Effector memory CD8-positive, alpha-beta T cell (primary cell): ENCODE measurements around the gene ODC1.

ENCODE experiments used
- ATAC-seq: fragments of 150-1000 bp; cut with Tn5 transposase; replicated peaks from 2 replicates; pipeline ENCODE4 v1.10.0; 2021; ENCODE audit warnings: mild to moderate bottlenecking, moderate library complexity
- DNase-seq, 3 experiments: peaks; one replicate each; pipeline ENCODE4 v3.0.0; 2021
- H3K27ac Mint-ChIP-seq, 2 donors: one replicate each; pipeline ENCODE4 v1.8.0; 2022; ENCODE audit warnings: mild to moderate bottlenecking in 2 of 2, mixed read lengths in 2 of 2, moderate library complexity in 2 of 2
- H3K27me3 Mint-ChIP-seq, 2 donors: one replicate each; pipeline ENCODE4 v1.8.0; 2022; ENCODE audit warnings: mixed read lengths in 2 of 2
- H3K36me3 Mint-ChIP-seq: one replicate; pipeline ENCODE4 v1.8.0; 2022; ENCODE audit warnings: mild to moderate bottlenecking, moderate library complexity, mixed read lengths; ENCODE audit not compliant: insufficient read depth
- H3K4me1 Mint-ChIP-seq, 2 donors: one replicate each; pipeline ENCODE4 v1.8.0; 2022; ENCODE audit warnings: low read depth in 2 of 2, mixed read lengths in 2 of 2
- H3K4me3 Mint-ChIP-seq, 2 donors: one replicate each; pipeline ENCODE4 v1.8.0; 2022; ENCODE audit warnings: mild to moderate bottlenecking in 2 of 2, mixed read lengths in 2 of 2, moderate library complexity in 2 of 2
- H3K9me3 Mint-ChIP-seq, 2 donors: one replicate each; pipeline ENCODE4 v1.8.0; 2022; ENCODE audit warnings: mixed read lengths in 2 of 2

The ODC1 gene

DNA sequence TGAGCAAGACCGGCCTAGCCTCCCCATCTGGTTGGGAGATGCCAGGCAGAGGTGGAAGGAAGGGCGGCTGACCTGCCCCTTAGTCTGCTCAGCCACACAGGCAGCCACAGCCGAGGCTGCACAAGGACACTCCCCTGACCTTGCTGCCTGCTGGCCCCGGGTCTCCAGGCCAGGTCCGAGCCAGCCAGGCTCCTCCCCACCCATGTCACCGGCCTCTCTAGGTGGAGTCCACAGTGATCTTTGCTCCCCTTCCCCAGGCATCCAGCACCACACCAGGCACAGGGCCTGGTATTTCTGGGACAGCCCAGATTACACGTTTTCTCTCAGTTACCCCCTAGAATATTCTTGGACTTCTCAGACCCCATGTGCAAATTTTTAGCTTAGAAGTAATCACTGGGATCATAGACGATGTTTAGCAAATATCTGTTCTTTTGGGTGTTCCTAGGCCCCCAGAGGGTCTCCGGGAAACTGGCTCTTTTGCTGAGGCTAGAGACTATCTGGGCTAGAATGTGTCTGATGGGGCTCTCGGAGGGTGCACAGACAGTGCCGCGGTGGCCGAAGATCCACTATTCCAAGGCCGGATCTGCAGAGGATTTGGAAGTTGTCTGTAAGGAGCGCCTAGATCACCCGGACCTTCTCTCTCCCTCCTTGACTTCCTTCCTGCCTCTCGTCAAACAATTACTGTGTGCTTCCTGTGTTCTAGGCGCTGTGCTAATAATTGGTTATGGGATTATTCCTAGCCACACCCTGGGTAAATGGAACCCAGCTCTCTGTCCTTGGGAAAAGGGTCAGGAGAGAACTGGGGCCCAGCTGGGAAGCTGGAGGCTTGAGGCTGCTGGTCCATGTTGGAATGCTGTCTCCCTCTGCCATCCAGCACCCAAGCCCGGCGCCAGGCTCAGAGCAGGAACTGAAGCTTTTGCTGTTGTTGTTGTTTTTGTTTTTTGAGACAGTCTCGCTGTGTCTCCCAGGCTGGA is 46.9 kb downstream of the ODC1 start:
- H3K9me3 Mint-ChIP-seq = no peaks in the 10 kb centered on the region
- H3K27me3 Mint-ChIP-seq = no peaks in the 10 kb centered on the region
- H3K4me3 Mint-ChIP-seq = peak overlapping the region; percentile 28 to 50
- H3K27ac Mint-ChIP-seq = peak overlapping the region; percentile 72 to 87
- ATAC-seq (no peak), DNase-seq (no peak)
- H3K4me1 Mint-ChIP-seq = peaks cover 20 to 26% of the 10 kb centered on the region in 2 donors
- peaks cover 44% of the 10 kb centered on the region for H3K36me3 Mint-ChIP-seq

DNA sequence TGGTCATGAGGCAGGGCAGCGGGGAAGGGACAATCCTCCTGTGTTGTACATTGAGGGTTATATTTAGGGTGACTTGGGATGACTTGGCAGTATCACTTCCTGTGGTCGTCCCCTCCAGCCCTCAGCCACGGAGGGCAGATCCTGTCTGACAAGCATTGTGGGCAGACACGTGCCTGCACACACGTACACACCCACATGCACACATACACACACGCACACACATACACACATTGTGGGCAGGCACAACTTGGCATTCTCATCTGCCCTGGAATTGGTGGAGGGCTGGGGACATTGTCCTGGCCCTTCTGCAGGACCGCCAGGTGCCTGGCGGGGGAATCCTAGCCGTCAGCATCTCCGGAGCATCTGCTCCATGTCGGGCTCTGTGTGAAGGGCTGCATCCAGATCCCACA is 47.6 kb downstream of the ODC1 start:
- Mint-ChIP-seq H3K27me3 (no peaks in the 10 kb centered on the region), H3K4me1 (peaks cover 27 to 33% of the 10 kb centered on the region in 2 donors), H3K36me3 (peaks cover 44% of the 10 kb centered on the region), H3K9me3 (no peaks in the 10 kb centered on the region), H3K27ac (peak overlapping the region; percentile 72 to 87), H3K4me3 (peak overlapping the region; percentile 38 to 50)
- ATAC-seq (peak; percentile 64), DNase-seq (no peak)

DNA sequence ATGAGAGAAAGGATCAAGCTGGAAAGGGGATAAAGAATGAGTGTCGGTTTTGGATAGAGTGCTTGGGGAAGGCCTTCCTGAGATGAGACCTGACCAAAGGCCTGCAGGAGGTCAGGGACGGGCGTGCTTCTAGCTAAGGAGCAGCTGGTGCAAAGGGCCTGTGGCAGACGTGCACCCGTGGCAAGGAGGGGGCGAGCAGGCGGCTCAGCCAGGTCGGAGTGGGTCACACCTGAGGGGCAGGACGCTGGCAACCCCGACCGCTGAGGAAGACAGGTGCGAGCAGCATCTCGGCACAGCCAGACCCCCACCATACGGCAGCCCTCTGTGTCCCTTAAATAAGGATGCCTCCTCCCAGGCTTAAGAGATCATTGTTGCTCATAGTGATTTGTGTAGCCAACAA is 48.1 kb downstream of the ODC1 start:
- H3K4me1 Mint-ChIP-seq = peaks cover 27 to 33% of the 10 kb centered on the region in 2 donors

DNA sequence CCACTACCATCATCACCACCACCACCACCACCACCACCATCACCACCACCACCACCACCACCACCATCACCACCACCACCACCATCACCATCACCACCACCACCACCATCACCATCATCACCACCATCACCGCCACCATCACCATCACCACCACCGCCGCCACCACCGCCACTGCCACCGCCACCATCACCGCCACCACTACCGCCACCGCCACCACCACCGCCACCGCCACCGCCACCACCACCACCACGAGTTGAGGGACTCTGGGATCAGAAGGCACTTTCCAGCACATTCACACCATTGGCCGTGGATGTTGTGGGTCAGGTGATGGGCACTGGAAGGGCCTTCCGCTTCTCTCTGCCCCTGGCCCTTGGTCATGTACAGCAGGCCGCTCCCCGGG is 48.8 kb downstream of the ODC1 start:
- peak overlapping the region; percentile 33 to 38 for H3K4me3 Mint-ChIP-seq
- H3K27ac Mint-ChIP-seq = peak overlapping the region; percentile 72 to 87
- H3K36me3 Mint-ChIP-seq = peaks cover 43% of the 10 kb centered on the region
- H3K4me1 Mint-ChIP-seq = peaks cover 28 to 32% of the 10 kb centered on the region in 2 donors
- H3K27me3 Mint-ChIP-seq = no peaks in the 10 kb centered on the region
- DNase-seq = no peak
- no peak for ATAC-seq
- H3K9me3 Mint-ChIP-seq = no peaks in the 10 kb centered on the region

More for the DNA sequence above, 48.1 kb downstream of the ODC1 start:
- Mint-ChIP-seq H3K9me3 (no peaks in the 10 kb centered on the region), H3K27me3 (no peaks in the 10 kb centered on the region), H3K36me3 (peaks cover 44% of the 10 kb centered on the region), H3K4me3 (peak overlapping the region; percentile 33 to 38), H3K27ac (peak overlapping the region; percentile 72 to 87)
- no peak for DNase-seq
- ATAC-seq = no peak

DNA sequence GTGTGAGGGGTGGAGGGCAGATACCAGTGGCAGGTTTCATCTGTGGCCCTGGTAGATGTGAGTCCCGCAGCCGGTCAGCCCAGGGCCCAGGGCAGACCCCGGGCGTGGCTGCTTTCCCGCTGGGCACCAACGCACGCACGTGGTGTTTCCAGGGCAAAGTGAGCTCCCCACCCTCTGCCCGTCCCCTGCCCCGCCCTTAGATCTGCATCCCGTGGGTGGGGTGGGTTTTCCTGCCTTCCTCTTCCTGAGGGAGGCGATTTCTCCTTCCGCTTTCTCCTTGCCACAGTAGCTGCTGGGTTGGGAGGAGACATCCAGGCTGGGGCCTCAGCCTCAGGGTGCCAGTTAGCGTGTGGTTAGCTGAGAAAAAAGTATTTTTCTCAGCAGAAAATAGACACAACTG is 49.6 kb downstream of the ODC1 start:
- Mint-ChIP-seq H3K9me3 (no peaks in the 10 kb centered on the region), H3K4me3 (no peak overlapping the region), H3K36me3 (peaks cover 39% of the 10 kb centered on the region), H3K27ac (peak overlapping the region in 1 of 2 donors; percentile 83), H3K4me1 (peaks cover 31 to 35% of the 10 kb centered on the region in 2 donors), H3K27me3 (no peaks in the 10 kb centered on the region)
- ATAC-seq (no peak), DNase-seq (no peak)

DNA sequence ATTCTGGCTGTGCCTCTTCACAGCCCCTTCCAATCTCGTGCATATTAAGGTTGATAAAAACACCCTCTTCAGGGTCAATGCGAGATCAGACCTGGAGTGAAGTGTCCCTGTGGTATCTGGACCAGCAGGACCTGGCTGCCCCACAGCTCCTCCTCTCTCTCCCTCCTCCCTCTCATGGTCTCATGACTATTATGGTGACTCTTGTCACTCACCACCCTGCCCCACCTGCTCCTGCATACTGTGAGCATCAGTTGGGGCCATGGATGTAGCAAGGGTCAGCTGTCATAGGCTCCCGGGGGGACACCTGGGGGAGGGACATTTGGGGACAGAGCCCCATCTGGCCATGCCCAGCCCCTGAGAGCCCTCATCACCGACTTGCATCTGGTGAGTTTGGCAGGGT is 50.2 kb downstream of the ODC1 start:
- no peak for ATAC-seq
- no peaks in the 10 kb centered on the region for H3K27me3 Mint-ChIP-seq
- H3K36me3 Mint-ChIP-seq = peaks cover 38% of the 10 kb centered on the region
- no peaks in the 10 kb centered on the region for H3K9me3 Mint-ChIP-seq
- peaks cover 31 to 35% of the 10 kb centered on the region in 2 donors for H3K4me1 Mint-ChIP-seq
- H3K27ac Mint-ChIP-seq = peak overlapping the region in 1 of 2 donors; percentile 84
- no peak for DNase-seq
- no peak overlapping the region for H3K4me3 Mint-ChIP-seq

DNA sequence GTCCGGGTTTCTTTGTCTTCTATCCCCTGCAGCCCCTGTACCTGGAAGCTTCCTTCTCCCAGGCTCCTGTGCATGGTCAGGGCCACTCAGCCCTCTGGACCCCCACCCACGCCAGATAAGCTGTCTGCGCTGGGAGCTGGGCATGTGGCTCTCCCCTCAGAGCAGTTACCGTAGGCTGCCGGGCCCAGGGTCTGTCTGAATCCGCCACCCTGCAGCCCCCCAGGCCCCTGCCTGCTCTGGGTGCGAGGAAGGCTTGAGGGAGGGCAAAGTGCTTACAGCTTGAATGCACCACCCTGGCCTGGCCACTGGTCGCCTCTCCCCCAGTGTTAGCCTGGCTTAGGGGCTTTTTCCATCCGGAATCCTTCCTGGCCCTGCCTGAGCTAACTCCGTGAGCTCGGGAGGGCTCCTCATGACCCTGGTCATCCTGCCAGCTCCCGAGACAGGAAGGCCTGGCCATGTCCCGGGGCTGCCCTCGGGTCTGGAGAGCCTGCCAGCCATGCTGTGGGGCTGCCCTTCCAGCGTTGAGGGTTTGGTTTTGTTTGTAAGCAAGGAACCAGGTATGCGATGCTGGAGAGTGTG is 50.7 kb downstream of the ODC1 start:
- Mint-ChIP-seq H3K36me3 (peaks cover 34% of the 10 kb centered on the region), H3K4me1 (peaks cover 31 to 37% of the 10 kb centered on the region in 2 donors), H3K9me3 (no peaks in the 10 kb centered on the region), H3K4me3 (no peak overlapping the region), H3K27ac (peak overlapping the region in 1 of 2 donors; percentile 84), H3K27me3 (no peaks in the 10 kb centered on the region)
- ATAC-seq = no peak
- DNase-seq = no peak

DNA sequence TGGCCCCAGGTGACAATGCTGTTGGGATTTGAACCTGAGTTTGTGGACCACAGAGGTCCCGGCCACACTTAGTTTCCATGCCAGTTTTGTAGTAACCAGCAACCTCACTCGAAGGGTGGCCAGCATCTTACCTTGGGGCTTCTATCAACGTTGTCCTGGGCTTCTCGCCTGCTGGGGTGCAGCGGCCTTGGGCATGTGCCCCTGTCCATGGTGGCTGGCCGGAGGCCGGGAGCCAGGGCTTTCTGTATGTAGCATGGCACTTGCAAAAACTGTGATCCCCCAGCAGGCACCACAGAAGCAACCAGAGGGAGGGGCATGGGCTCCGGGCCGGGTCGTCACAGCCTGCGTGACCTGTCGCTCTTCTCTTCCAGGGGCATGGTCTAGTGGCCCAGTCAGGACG is 51.7 kb downstream of the ODC1 start:
- H3K4me1 Mint-ChIP-seq = peaks cover 32 to 41% of the 10 kb centered on the region in 2 donors
- ATAC-seq (no peak), DNase-seq (no peak)
- peak overlapping the region in 1 of 2 donors; percentile 84 for H3K27ac Mint-ChIP-seq
- H3K36me3 Mint-ChIP-seq = peaks cover 30% of the 10 kb centered on the region
- no peaks in the 10 kb centered on the region for H3K27me3 Mint-ChIP-seq
- H3K4me3 Mint-ChIP-seq = no peak overlapping the region
- H3K9me3 Mint-ChIP-seq = no peaks in the 10 kb centered on the region

DNA sequence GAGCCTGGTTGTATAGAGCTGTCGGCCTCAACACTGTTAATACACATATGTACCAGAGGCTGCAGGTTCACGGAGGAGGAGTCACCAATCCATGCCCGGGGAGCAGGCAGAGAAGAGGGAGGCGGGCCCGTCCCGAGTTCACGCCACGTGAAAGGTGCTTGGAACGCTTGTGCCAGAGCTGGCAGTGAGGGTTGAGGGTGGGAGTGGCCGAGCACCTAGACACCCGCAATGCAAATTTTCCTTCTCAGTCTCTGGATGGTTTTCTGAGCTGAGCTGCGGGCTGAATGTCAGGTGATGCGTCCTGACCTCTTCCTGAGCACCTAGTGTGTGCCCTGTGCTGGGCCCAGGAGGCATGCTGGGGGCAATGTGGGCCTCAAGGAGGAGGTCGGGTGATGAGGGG is 52.2 kb downstream of the ODC1 start:
- H3K4me3 Mint-ChIP-seq = no peak overlapping the region
- no peaks in the 10 kb centered on the region for H3K9me3 Mint-ChIP-seq
- DNase-seq = no peak
- H3K36me3 Mint-ChIP-seq = peaks cover 26% of the 10 kb centered on the region
- no peaks in the 10 kb centered on the region for H3K27me3 Mint-ChIP-seq
- peaks cover 32 to 38% of the 10 kb centered on the region in 2 donors for H3K4me1 Mint-ChIP-seq
- peak overlapping the region in 1 of 2 donors; percentile 84 for H3K27ac Mint-ChIP-seq
- no peak for ATAC-seq

DNA sequence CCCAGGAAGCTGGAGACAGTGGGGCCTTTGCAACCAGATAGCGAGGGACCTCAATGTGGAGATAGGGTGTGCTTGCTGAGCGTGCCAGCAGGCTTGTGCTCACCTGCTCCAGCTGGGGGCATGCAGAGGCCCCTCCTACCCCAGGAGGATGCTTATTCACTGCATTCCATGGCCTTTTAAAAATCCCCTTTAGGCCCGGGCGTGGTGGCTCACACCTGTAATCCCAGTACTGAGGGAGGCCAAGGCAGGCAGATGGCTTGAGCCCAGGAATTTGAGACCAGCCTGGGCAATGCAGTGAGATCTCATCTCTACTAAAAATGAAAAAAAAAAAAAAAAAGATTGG is 54.5 kb downstream of the ODC1 start:
- peak overlapping the region; percentile 25 to 62 for H3K27ac Mint-ChIP-seq
- peaks cover 38 to 40% of the 10 kb centered on the region in 2 donors for H3K4me1 Mint-ChIP-seq
- ATAC-seq (no peak), DNase-seq (no peak)
- H3K27me3 Mint-ChIP-seq = no peaks in the 10 kb centered on the region
- peaks cover 6% of the 10 kb centered on the region for H3K36me3 Mint-ChIP-seq
- H3K9me3 Mint-ChIP-seq = no peaks in the 10 kb centered on the region
- H3K4me3 Mint-ChIP-seq = no peak overlapping the region

DNA sequence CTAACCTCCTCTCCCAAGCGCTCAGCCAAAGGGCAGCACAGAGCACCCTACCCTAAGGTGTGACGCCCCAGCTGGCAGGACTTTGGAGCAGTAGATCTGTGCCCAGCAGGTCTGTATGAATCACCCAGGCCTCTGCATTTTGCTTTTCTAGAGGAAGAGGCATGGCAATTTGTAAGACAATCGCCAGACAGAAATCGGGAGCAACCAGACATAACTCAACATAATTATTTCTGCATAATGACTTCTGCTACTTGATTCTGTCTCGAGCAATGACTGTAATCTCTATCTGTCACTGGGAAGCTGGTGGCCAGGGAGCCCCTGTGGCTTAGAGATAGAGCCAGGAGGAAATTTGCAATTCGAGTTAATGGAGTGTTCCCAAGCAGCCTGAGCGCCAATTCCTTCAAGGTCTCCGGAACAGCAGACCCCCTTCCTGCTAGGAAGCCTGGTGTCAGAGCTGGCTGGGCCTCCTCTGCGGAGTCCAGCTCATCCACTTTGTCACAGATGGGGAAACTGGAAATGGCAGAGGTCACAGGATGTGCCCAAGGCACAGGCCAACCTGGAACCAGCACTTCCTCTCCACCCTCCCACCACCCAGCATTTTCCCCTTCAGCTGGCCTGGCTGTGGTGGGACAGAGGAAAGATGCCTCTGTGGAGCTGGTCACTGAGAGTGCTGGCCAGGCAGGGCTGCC is 55.0 kb downstream of the ODC1 start:
- no peak for ATAC-seq
- Mint-ChIP-seq H3K9me3 (no peaks in the 10 kb centered on the region), H3K27ac (peak overlapping the region; percentile 25 to 82), H3K36me3 (peaks cover 3% of the 10 kb centered on the region), H3K4me1 (peaks cover 40 to 43% of the 10 kb centered on the region in 2 donors), H3K27me3 (no peaks in the 10 kb centered on the region), H3K4me3 (no peak overlapping the region)
- DNase-seq = no peak

DNA sequence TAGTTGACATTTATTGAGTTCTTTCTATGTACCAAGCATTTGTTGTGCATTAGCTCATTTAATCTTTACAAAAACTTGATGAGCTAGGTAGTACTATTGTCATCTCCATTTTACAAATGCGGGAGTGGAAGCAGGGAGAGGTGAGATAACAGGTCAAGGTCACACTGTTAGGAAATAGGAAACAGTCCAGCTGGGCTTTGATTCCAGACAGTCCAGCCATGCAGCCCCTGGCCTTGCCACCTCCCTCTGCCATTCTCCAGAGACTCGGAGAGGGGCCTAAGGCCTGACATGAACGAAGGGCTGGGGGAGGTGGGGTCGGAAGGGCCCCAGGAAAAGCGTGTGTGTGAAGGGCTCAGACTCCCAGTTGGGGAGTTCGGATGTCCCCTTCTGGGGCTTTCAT is 55.6 kb downstream of the ODC1 start:
- H3K27ac Mint-ChIP-seq = peak overlapping the region; percentile 29 to 82
- ATAC-seq (no peak), DNase-seq (no peak)
- no peaks in the 10 kb centered on the region for H3K27me3 Mint-ChIP-seq
- H3K4me1 Mint-ChIP-seq = peaks cover 42 to 44% of the 10 kb centered on the region in 2 donors
- no peak overlapping the region for H3K4me3 Mint-ChIP-seq
- H3K36me3 Mint-ChIP-seq = peaks cover 3% of the 10 kb centered on the region
- H3K9me3 Mint-ChIP-seq = no peaks in the 10 kb centered on the region

DNA sequence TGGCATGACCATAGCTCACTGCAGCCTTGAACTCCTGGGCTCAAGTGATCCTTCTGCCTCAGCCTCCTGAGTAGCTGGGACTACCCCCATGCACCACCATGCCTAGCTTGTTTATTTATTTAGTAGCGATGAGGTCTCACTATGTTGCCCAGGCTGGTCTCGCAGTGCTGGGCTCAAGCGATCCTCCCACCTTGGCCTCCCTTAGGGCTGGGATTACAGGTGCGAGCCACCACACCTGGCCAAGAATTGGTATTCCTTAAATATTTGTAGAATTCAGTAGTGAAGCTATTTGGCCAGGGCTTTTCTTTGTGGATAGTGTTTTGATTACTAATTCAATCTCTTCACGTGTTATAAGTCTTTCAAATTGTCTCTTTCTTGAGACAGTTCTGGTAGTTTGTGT is 56.0 kb downstream of the ODC1 start:
- Mint-ChIP-seq H3K27me3 (no peaks in the 10 kb centered on the region), H3K4me3 (no peak overlapping the region), H3K36me3 (peaks cover 3% of the 10 kb centered on the region), H3K27ac (peak overlapping the region; percentile 29 to 82), H3K9me3 (no peaks in the 10 kb centered on the region), H3K4me1 (peaks cover 44 to 47% of the 10 kb centered on the region in 2 donors)
- no peak for DNase-seq
- ATAC-seq = no peak
